Naive thymus-derived CD4-positive, alpha-beta T cell (primary cell): Measurements from ENCODE around the gene APOD. TPM values are rescaled to one million over a fixed set of nuclear protein-coding genes. Genes with fewer than 3 reads are reported as not detected.

Experiments
- ATAC-seq: fragments of 150-1000 bp; cut with Tn5 transposase; 2 replicates; pipeline ENCODE4 v1.10.0; 2021; ENCODE audit warnings: mild to moderate bottlenecking, moderate library complexity
- CTCF ChIA-PET: fragments of 350-600 bp; sonication (Branson Sonifier 250); formaldehyde crosslinking; loops from one replicate; lab custom pipeline; 2021; ENCODE audit warnings: antibody characterized with exemption; lab: Charles Lee
- POLR2A ChIA-PET: fragments of 350-600 bp; sonication (Branson Sonifier 250); formaldehyde crosslinking; loops from one replicate; lab custom pipeline; 2021; ENCODE audit warnings: antibody characterized with exemption, inconsistent platforms; lab: Charles Lee
- DNase-seq, 9 donors: peaks; one replicate each; pipeline versions ENCODE4 v3.0.0 to v3.0.0-alpha.2; 2020 to 2022; ENCODE audit warnings: mixed read lengths in 1 of 9
- H3K27ac ChIP-seq: one replicate; pipeline ENCODE4 v1.7.0; 2013; ENCODE audit warnings: mild to moderate bottlenecking, low read depth, low read length, moderate library complexity
- H3K27me3 ChIP-seq, 2 donors: one replicate each; pipeline ENCODE4 v1.7.0; 2013; ENCODE audit warnings: low read length in 2 of 2, mild to moderate bottlenecking in 2 of 2, moderate library complexity in 2 of 2; ENCODE audit not compliant: control insufficient read depth in 2 of 2, insufficient read depth in 2 of 2
- H3K36me3 ChIP-seq, 3 experiments: 1 replicate in 2 of 3; 2 replicates in 1 of 3; pipeline ENCODE4 v1.7.0; 2013; ENCODE audit warnings: low read length in 3 of 3, mild to moderate bottlenecking in 3 of 3, moderate library complexity in 1 of 3; ENCODE audit not compliant: insufficient read depth in 3 of 3, control insufficient read depth in 2 of 3
- H3K4me1 ChIP-seq, 2 donors: one replicate each; pipeline ENCODE4 v1.7.0; 2013; ENCODE audit warnings: low read length in 2 of 2, mild to moderate bottlenecking in 2 of 2, moderate library complexity in 1 of 2; ENCODE audit not compliant: control insufficient read depth in 2 of 2, insufficient read depth in 2 of 2
- H3K4me3 ChIP-seq: 2 replicates; pipeline ENCODE4 v1.7.0; 2013; ENCODE audit warnings: mild to moderate bottlenecking, low read length
- H3K9me3 ChIP-seq, 3 experiments: 1 replicate in 2 of 3; 2 replicates in 1 of 3; pipeline ENCODE4 v1.7.0; 2013; ENCODE audit warnings: low read length in 3 of 3; ENCODE audit not compliant: control insufficient read depth in 2 of 3
- H3K27ac Mint-ChIP-seq, 9 donors: one replicate each; pipeline ENCODE4 v1.8.0; 2020 to 2022; ENCODE audit warnings: mixed read lengths in 9 of 9, mild to moderate bottlenecking in 8 of 9, moderate library complexity in 5 of 9, inconsistent platforms in 2 of 9
- H3K27me3 Mint-ChIP-seq, 5 donors: one replicate each; pipeline ENCODE4 v1.8.0; 2021 to 2022; ENCODE audit warnings: mixed read lengths in 5 of 5, mild to moderate bottlenecking in 1 of 5
- H3K36me3 Mint-ChIP-seq, 5 donors: one replicate each; pipeline ENCODE4 v1.8.0; 2020 to 2022; ENCODE audit warnings: mixed read lengths in 5 of 5, mild to moderate bottlenecking in 3 of 5, inconsistent platforms in 1 of 5
- H3K4me1 Mint-ChIP-seq, 7 donors: one replicate each; pipeline ENCODE4 v1.8.0; 2020 to 2022; ENCODE audit warnings: mixed read lengths in 7 of 7, mild to moderate bottlenecking in 3 of 7, inconsistent platforms in 1 of 7
- H3K4me3 Mint-ChIP-seq, 10 donors: one replicate each; pipeline ENCODE4 v1.8.0; 2020 to 2022; ENCODE audit warnings: mild to moderate bottlenecking in 10 of 10, mixed read lengths in 10 of 10, moderate library complexity in 6 of 10, inconsistent platforms in 2 of 10
- H3K9me3 Mint-ChIP-seq, 11 donors: one replicate each; pipeline ENCODE4 v1.8.0; 2020 to 2022; ENCODE audit warnings: mixed read lengths in 11 of 11, mild to moderate bottlenecking in 4 of 11, inconsistent platforms in 1 of 11, moderate library complexity in 1 of 11
- intact Hi-C, 2 donors: fragments of 100-400 bp; cut with micrococcal nuclease; formaldehyde crosslinking; loops; one replicate each; pipeline ENCODE4 v1.15.1; 2023
- polyA plus RNA-seq, 2 donors: library from polyadenylated mRNA; unstranded; fragments of 300-500 nt; fragmentation: Illumina TruSeq; gene quantifications; one replicate each; pipeline ENCODE4 v1.2.3, GENCODE V29; 2021
- total RNA-seq, 6 experiments: library from RNA in 5 of 6; stranded (reverse) in 5 of 6; gene quantifications; 1 replicate in 5 of 6; 2 replicates in 1 of 6; pipeline ENCODE4 v1.2.3 and lab custom pipeline; 2021 to 2026

Gene APOD
- total and polyA plus RNA-seq, 7 experiments from 2014 or later = 0.56 TPM; not detected in 6

GRCh38 chr3:195551381-195551978, 32.3 kb downstream of the APOD start:
- no peaks in the 10 kb centered on the region for H3K27me3 ChIP-seq
- peaks cover 55 to 77% of the 10 kb centered on the region in 2 donors for H3K4me1 ChIP-seq
- peak overlapping the region; percentile 69 for H3K27ac ChIP-seq
- H3K9me3 ChIP-seq = no peaks in the 10 kb centered on the region
- ATAC-seq = no peak
- no peaks in the 10 kb centered on the region for H3K36me3 ChIP-seq
- Mint-ChIP-seq H3K4me3 (peak overlapping the region; percentile 57 to 98 (median 71)), H3K27ac (peak overlapping the region; percentile 91 to 100 (median 99)), H3K4me1 (peaks cover 41 to 93% (median 85%) of the 10 kb centered on the region in 7 donors), H3K9me3 (no peaks in the 10 kb centered on the region), H3K36me3 (peaks cover 0 to 1% (median 0%) of the 10 kb centered on the region in 5 donors), H3K27me3 (no peaks in the 10 kb centered on the region)
- CTCF ChIA-PET = interaction anchor here (0.7 to 3.0 kb wide), 4 partner anchors 14 to 300 kb away, joined by 3 to 12 read pairs (median 8); partner anchors contain the start of gene XXYLT1
- no peak for DNase-seq
- H3K4me3 ChIP-seq = peak overlapping the region; percentile 13
- POLR2A ChIA-PET = interaction anchor here (0.6 to 10.7 kb wide), 6 partner anchors 10 to 559 kb away, joined by 3 to 224 read pairs (median 10); partner anchors contain the start of gene PPP1R2
- intact Hi-C loops = loop anchor here in 1 of 2 donors (2.0 kb wide), 1 partner anchor 281 kb away; the partner anchor contains the start of gene XXYLT1

GRCh38 chr3:195550723-195551122, 33.0 kb downstream of the APOD start:
- Mint-ChIP-seq H3K27me3 (no peaks in the 10 kb centered on the region), H3K36me3 (peaks cover 0 to 2% (median 0%) of the 10 kb centered on the region in 5 donors), H3K27ac (peak overlapping the region; percentile 91 to 100 (median 99)), H3K4me3 (peak overlapping the region; percentile 73 to 98 (median 90)), H3K9me3 (no peaks in the 10 kb centered on the region), H3K4me1 (peaks cover 41 to 93% (median 86%) of the 10 kb centered on the region in 7 donors)
- DNase-seq = peak in 1 of 9 donors; percentile 44
- Histone ChIP-seq H3K27me3 (no peaks in the 10 kb centered on the region), H3K4me3 (peak overlapping the region; percentile 43), H3K9me3 (no peaks in the 10 kb centered on the region), H3K4me1 (peaks cover 63 to 76% of the 10 kb centered on the region in 2 donors), H3K27ac (peak overlapping the region; percentile 69), H3K36me3 (no peaks in the 10 kb centered on the region)
- no peak for ATAC-seq
- intact Hi-C loops = loop anchor here in 1 of 2 donors (1.0 to 2.0 kb wide), 3 partner anchors 8 to 280 kb away; partner anchors contain the start of gene XXYLT1
- ChIA-PET CTCF (interaction anchor here (0.5 to 3.0 kb wide), 10 partner anchors 9 to 357 kb away, joined by 3 to 12 read pairs (median 4); partner anchors contain the start of gene XXYLT1), POLR2A (interaction anchor here (0.7 to 10.7 kb wide), 9 partner anchors 9 to 357 kb away, joined by 3 to 224 read pairs (median 8); partner anchors contain the start of genes PPP1R2, TNK2 and XXYLT1)

- no peaks in the 10 kb centered on the region for H3K27me3 Mint-ChIP-seq
- H3K4me1 Mint-ChIP-seq = peaks cover 44 to 93% (median 86%) of the 10 kb centered on the region in 7 donors
- Histone ChIP-seq H3K27me3 (no peaks in the 10 kb centered on the region), H3K4me1 (peaks cover 70 to 72% of the 10 kb centered on the region in 2 donors), H3K27ac (peak overlapping the region; percentile 69), H3K9me3 (no peaks in the 10 kb centered on the region), H3K4me3 (peak overlapping the region; percentile 43), H3K36me3 (no peaks in the 10 kb centered on the region)
- peak overlapping the region; percentile 73 to 98 (median 90) for H3K4me3 Mint-ChIP-seq
- intact Hi-C loops = loop anchor here in 1 of 2 donors (1.0 to 10.0 kb wide), 5 partner anchors 8 to 1195 kb away; partner anchors contain the start of genes ATP13A3 and XXYLT1
- ChIA-PET POLR2A (interaction anchor here (0.6 to 10.7 kb wide), 10 partner anchors 8 to 358 kb away, joined by 3 to 224 read pairs (median 8); partner anchors contain the start of genes PPP1R2, TNK2 and XXYLT1), CTCF (interaction anchor here (0.5 to 2.4 kb wide), 10 partner anchors 10 to 358 kb away, joined by 3 to 12 read pairs (median 3); partner anchors contain the start of gene XXYLT1)
- peak; percentile 89 for ATAC-seq
- peak overlapping the region; percentile 91 to 100 (median 99) for H3K27ac Mint-ChIP-seq
- no peaks in the 10 kb centered on the region for H3K9me3 Mint-ChIP-seq
- peak; percentile 45 to 95 (median 94) for DNase-seq
- peaks cover 0 to 3% (median 0%) of the 10 kb centered on the region in 5 donors for H3K36me3 Mint-ChIP-seq
Measured at GRCh38 chr3:195549931-195550519, 33.7 kb downstream of the APOD start.

GRCh38 chr3:195548987-195549386, 34.8 kb downstream of the APOD start:
- DNase-seq (no peak), ATAC-seq (no peak)
- H3K9me3 ChIP-seq = no peaks in the 10 kb centered on the region
- Mint-ChIP-seq H3K9me3 (peaks cover 0 to 2% (median 0%) of the 10 kb centered on the region in 11 donors), H3K27ac (peak overlapping the region; percentile 48 to 99 (median 97)), H3K27me3 (no peaks in the 10 kb centered on the region), H3K4me3 (peak overlapping the region; percentile 63 to 98 (median 82)), H3K4me1 (peaks cover 51 to 94% (median 88%) of the 10 kb centered on the region in 7 donors), H3K36me3 (peaks cover 0 to 3% (median 0%) of the 10 kb centered on the region in 5 donors)
- H3K27me3 ChIP-seq = no peaks in the 10 kb centered on the region
- CTCF ChIA-PET = interaction anchor here (0.7 to 2.4 kb wide), 3 partner anchors 16 to 278 kb away, joined by 3 to 12 read pairs (median 6); partner anchors contain the start of gene XXYLT1
- intact Hi-C loops = loop anchor here in 1 of 2 donors (10.0 kb wide), 2 partner anchors 1064 to 1196 kb away; partner anchors contain the start of gene ATP13A3
- H3K27ac ChIP-seq = peak overlapping the region; percentile 69
- H3K36me3 ChIP-seq = no peaks in the 10 kb centered on the region
- H3K4me1 ChIP-seq = peaks cover 75 to 78% of the 10 kb centered on the region in 2 donors
- POLR2A ChIA-PET = interaction anchor here (0.5 to 10.7 kb wide), 3 partner anchors 7 to 359 kb away, joined by 5 to 224 read pairs (median 11); partner anchors contain the start of genes PPP1R2 and TNK2
- H3K4me3 ChIP-seq = peak overlapping the region; percentile 46

- Histone ChIP-seq H3K27ac (peak overlapping the region; percentile 69), H3K27me3 (no peaks in the 10 kb centered on the region), H3K36me3 (no peaks in the 10 kb centered on the region), H3K9me3 (no peaks in the 10 kb centered on the region), H3K4me1 (peaks cover 79 to 83% of the 10 kb centered on the region in 2 donors), H3K4me3 (peak overlapping the region; percentile 46)
- DNase-seq (peak in 2 of 9 donors; percentile 37 to 47), ATAC-seq (no peak)
- Mint-ChIP-seq H3K9me3 (peaks cover 0 to 2% (median 0%) of the 10 kb centered on the region in 11 donors), H3K27ac (peak overlapping the region; percentile 57 to 99 (median 97)), H3K4me1 (peaks cover 54 to 96% (median 91%) of the 10 kb centered on the region in 7 donors), H3K4me3 (peak overlapping the region; percentile 63 to 98 (median 81)), H3K27me3 (no peaks in the 10 kb centered on the region), H3K36me3 (peaks cover 0 to 3% (median 0%) of the 10 kb centered on the region in 5 donors)
- POLR2A ChIA-PET = interaction anchor here (0.5 to 10.7 kb wide), 3 partner anchors 7 to 360 kb away, joined by 5 to 224 read pairs (median 11); partner anchors contain the start of genes PPP1R2 and TNK2
- CTCF ChIA-PET = interaction anchor here (1.5 to 2.4 kb wide), 2 partner anchors 26 to 278 kb away, joined by 6 to 12 read pairs; partner anchors contain the start of gene XXYLT1
- intact Hi-C loops = loop anchor here in 1 of 2 donors (10.0 kb wide), 2 partner anchors 1064 to 1196 kb away; partner anchors contain the start of gene ATP13A3
Measured at GRCh38 chr3:195548501-195548900, 35.2 kb downstream of the APOD start.
